ENCODE data around the gene DCTN3.
A peak's percentile ranks its signal among the peaks of the same experiment; 100 is the strongest.
"Not testable (repeated sequence)": the region's sequence is repeated elsewhere in the genome, so short reads cannot be mapped to it uniquely, and the experiment has no call there.

Gene DCTN3

GRCh38 chr9:34646211-34647083 lies 26.2 kb upstream of the DCTN3 start, which contains the start of gene GALT:
TSS of gene GALT (plus strand) at chr9:34646675. CDS start at chr9:34646705, 30 bp downstream.
- DNase-seq: peak; percentile 88

DNA sequence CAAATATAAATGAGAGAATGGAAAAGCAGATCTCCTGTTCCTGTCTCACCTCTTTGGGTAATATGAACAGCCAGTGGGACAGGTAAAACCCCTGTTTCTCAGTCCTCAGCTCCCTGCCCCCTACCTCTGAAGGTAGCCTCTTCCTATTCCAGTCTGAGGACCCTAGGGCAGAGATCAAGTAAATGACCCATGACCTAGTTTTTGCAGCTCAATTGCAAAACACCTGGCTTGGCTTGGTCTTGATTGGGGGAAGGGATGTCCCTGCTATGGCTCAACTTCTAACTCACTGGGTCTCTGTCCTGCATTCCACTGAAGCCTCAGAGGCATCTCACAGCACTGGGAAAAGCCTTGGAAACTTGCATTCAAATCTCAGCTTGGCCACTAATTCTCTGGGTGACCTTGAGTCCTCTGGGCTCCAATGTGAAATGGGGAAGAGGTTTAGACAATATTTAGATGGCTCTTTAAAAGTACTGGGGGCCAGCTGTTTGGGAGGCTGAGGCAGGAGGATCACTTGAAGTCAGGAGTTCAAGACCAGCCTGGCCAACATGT lies 24.5 kb upstream of the DCTN3 start:
- no peak for DNase-seq

DNA sequence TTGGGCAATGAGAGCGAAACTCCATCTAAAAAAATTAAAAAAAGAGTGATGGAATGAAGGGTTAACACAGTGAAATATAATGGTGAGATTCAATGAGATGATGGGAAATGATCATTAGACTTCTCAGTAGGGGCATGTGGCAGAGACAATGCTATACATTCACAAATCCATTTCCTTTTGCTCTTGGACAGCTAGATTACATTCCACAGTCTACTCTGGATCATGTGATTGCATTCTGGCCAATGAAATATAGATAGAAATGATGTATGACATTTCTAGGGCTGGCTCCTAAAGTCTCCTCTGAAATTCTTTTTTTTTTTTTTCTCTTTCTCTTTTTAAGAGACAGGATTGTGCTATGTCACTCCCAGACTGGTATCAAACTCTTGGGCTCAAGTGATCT lies 22.4 kb upstream of the DCTN3 start:
- no peak for DNase-seq

DNA sequence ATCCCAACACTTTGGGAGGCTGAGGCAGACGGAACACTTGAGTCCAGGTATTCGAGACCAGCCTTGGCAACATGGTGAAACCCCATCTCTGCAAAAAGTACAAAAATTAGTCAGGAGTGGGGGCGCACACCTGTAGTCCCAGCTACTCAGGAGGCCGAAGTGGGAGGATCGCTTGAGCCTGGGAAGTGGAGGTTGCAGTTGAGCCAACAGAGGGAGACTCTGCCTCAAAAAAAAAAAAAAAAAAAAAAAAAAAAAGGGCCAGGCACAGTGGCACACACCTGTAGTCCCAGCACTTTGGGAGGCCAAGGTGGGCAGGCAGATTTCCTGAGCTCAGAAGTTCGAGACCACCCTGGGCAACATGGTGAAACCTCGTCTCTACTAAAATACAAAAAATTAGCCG lies 19.0 kb upstream of the DCTN3 start:
- DNase-seq: not testable (repeated sequence)

- no peak for DNase-seq
Measured at GRCh38 chr9:34638138-34638445, 17.8 kb upstream of the DCTN3 start.

- peak; percentile 92 for DNase-seq
Measured at GRCh38 chr9:34637356-34638137, 17.3 kb upstream of the DCTN3 start, which contains the start of gene SIGMAR1. TSS of gene SIGMAR1 (minus strand) at chr9:34637787. CDS start at chr9:34637697, 90 bp downstream.

- DNase-seq: no peak
Measured at GRCh38 chr9:34636791-34637355, 16.6 kb upstream of the DCTN3 start.

- DNase-seq: no peak
Measured at GRCh38 chr9:34635556-34635955, 15.3 kb upstream of the DCTN3 start.

DNA sequence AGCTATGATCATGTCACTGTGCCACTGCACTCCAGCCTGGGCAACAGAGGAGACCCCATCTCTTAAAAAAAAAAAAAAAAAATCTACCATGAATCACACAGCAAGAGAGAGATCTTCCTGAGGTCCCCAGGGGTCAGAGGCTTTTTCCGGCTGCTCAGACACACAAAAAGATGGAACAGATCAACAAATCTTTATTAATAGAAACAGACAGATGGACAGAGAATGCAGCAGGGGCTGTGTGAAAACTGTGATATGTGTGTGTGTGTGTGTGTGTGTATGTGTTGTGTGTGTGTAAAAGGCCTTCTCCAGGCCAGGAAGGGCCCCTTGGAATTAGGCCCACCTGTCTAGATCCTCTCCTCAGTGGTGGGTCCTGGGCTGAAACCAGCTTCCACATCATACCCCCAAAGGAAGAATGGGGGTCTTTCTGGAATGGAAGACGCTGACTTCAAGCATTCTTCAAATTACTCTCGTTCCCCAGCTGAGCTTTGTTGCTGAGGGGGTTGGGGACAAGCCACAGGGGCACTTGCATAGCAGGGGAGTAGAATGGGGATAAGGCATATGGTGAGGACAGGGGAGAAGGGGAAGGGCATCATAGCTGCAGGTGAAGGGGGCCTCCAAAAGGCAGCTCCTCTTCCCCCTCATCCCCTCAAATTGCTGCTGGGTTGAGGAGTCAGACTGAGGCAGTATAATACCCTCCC lies 14.4 kb upstream of the DCTN3 start:
- DNase-seq: no peak

- peak; percentile 22 for DNase-seq
Measured at GRCh38 chr9:34633851-34634550, 13.7 kb upstream of the DCTN3 start.

- no peak for DNase-seq
Measured at GRCh38 chr9:34633166-34633565, 12.9 kb upstream of the DCTN3 start.

- no peak for DNase-seq
Measured at GRCh38 chr9:34630402-34631154, 10.3 kb upstream of the DCTN3 start.

- DNase-seq: no peak
Measured at GRCh38 chr9:34629491-34629808, 9.2 kb upstream of the DCTN3 start.

DNA sequence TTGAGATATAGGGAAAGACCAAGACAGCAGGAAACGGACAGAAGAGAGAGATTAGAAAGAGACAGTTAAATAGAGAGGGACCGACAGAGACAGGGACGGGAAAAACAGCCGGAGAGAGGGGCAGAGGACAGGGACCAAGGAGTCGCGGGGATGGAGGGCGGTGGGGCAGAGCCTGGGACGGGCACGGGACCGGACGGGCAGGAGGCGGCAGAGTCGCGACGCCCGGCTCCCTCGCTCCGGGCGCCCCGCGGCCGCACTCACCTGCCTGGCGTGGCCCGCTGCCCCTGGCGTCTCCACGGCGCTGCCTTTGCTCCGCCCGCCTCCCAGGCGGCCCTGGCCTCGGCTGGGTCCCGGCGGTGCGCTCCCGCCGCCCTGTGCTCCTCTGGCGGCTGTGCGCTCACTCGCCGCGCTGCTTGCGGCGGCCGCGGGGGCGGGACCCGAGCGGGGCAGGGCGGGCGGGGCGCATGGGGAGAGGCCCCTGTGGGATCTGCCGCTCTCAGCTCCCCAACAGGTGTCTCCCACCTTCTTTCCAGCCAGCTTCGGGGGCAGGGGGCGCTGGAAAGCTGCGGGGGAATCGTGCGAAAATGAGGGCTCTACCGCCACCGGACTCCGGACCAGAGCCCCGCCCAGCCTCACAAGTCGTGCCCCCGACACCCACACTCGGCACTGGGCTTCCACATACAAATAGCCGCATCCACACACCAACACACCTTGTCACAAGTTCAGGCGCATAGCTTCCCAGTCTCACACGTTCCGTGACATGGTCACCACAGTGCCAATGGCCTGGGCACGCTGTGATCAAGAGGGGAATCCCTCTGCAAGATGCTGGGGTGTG lies 8.6 kb upstream of the DCTN3 start, which contains the start of gene ARID3C:
ARID3C (minus strand) TSS at position 411 of the 835 bp plus-strand sequence. CDS start 1,052 bp downstream, outside the sequence.
- peak; percentile 10 for DNase-seq

DNA sequence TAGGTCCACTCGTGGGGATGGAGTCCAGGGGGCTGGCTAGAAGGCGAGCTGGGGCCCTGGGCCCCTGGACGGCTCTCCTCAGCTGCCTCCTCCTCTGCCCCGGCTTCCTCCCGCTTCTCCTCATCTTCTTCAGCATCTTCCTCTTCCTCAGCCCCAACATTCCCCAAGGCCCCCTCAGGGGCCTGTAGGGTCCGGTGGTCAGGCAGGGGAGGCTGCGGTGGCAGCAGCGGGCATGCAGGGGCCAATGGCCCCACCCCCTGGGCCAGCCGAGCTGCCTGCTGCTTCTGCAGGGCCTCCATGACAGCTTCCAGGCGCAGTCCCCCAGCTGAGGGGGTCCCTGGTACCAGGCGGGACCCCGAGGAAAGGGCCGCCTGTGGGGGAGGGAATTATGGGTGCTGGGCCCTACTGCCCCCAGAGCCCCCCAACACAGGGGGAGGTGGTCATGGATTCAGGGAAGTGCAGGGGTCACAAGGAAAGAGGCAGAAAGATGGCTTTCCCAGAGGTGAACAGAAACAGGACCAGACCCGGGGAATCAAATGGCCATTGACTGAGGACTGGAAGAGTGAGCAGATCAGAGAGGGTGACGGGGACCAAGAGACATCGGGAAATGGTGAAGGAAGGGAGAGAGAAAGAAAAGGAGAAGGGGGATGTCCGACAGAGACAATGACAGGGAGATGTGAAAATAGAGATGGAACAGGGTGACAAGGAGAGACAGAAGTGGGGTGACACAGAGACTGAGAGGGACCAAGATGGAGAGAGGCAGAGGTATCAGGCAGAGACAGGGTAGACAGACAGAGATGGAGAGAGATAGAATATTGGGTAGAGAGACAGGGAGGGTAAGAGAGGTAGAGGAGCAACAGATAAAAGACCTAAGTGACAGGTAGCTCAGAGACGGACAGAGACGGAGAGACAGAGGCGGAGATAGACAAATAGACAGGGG lies 7.7 kb upstream of the DCTN3 start:
- no peak for DNase-seq

- DNase-seq: no peak
Measured at GRCh38 chr9:34625186-34625486, 4.8 kb upstream of the DCTN3 start.

DNA sequence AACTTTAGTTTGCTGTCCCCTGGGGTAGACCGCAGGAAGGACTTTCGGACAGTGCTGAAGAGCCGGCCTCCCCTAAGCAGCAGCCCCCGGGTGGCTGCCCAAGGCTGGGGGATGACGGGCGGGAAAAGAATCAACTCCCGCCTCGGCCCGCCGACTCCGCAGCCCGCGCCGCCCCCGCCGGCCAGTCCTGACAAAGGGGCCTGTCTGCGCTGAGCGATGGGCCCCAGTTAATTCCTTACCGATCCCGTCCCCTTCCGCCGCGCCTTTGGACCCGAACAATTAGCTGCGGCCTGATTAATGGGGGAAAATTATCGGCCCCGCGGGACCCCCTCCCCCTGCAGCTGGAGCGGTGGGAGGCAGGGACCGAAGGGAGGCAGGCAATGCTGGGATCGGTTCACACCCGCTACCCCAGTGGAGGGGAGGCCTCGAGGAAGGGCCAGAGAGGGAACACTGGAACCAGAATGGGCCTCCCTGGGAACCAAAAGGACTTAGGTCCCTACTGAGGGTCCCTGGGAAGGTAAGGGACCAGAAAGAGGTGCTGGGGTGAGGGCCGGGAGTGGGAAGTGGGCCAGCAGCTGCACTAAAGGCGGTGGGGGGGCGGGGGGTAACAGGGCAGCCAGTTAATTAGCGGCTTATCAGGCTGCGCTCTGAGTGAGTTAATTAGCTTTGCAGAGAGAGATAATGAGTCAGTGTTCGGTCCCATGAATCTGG lies 4.3 kb upstream of the DCTN3 start:
- no peak for DNase-seq

GRCh38 chr9:34623374-34624235 lies 3.3 kb upstream of the DCTN3 start:
- DNase-seq: no peak
